Activated gamma-delta T cell treated with anti-CD3 and anti-CD28 coated beads, Interleukin-2, amount 50 U/mL, for 16 hours (primary cell): ENCODE results near the gene ADIRF.
"Not testable (repeated sequence)": the region's sequence is repeated elsewhere in the genome, so short reads cannot be mapped to it uniquely, and the experiment has no call there.

Source experiments
- DNase-seq: peaks from one replicate; pipeline ENCODE4 v3.0.0-alpha.2; 2020; ENCODE audit warnings: low read depth

Gene ADIRF

GRCh38 chr10:86960863-86961434 is 7.3 kb upstream of the ADIRF start:
- no peak for DNase-seq

DNA sequence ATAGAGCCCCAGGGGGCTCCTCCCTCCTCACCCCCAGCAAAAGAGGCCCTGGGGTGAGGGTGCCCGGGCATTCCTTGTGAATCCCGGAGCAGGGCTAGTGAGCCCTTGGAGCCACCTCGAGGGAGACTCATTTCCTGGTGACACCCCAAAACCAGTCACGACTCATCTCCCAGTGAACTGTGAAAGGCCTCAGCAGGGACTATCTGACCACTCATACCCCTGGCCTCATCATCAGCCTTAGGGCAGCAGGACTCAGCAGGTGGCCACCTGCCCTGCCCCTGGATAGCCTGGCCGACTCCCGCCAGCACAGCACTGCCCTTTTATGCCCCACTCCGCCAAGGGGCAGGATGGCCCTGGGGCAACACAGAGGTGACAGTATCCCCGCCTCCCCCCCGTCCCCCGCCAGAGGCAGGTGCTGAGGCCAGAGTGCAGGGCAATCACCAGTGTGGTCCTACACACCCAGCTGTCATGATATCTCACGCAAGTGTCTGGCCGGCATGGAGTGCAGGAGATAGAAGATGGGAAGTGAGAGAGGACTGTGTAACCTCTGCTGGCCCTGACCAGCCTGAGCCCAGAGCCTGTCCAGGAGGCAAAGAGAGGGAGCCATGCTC is 6.7 kb upstream of the ADIRF start:
- DNase-seq = no peak

- DNase-seq = no peak
Measured at GRCh38 chr10:86962136-86962980, 5.9 kb upstream of the ADIRF start.

- DNase-seq = no peak
Measured at GRCh38 chr10:86962981-86963310, 5.3 kb upstream of the ADIRF start.

GRCh38 chr10:86963341-86963919 is 4.9 kb upstream of the ADIRF start:
- no peak for DNase-seq

DNA sequence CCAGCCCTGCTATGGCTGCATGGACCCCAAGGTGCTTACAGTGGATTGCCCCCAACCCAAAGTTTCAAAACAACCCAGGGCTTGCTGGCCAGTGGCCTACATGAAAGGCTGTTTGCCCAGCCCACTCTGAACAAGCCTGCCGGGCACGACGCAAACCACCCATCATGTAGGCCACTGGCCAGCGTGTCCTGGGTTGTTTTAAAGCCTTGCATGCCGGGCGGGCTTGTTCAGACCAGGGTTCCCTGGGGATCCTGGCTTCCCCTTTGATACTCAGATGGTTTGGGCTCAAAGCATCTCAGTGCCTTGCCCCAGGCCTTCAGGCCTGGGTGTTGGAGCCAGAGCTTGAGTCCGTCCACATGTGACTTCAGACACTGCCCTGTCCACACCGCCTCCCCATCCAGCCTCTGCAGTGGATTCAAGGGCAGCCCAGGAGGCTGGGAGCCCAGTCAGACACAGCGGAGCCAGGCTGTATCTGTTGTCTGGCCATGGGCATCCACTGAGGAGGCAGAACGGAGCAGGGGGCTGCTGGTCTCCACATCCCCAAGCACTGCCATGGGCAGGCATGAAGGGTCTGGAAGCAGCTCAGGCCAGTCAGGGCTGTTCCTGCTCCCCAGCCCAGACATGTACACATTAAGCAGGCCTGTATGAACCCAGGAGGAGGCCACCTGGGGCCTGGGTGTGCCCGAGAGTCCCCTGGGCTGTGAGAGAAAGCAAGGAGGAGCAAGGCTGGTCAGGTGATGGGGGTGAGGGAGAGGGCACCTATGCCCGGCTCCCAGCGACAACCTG is 4.0 kb upstream of the ADIRF start:
- no peak for DNase-seq

- DNase-seq = no peak
Measured at GRCh38 chr10:86964847-86965190, 3.5 kb upstream of the ADIRF start.

DNA sequence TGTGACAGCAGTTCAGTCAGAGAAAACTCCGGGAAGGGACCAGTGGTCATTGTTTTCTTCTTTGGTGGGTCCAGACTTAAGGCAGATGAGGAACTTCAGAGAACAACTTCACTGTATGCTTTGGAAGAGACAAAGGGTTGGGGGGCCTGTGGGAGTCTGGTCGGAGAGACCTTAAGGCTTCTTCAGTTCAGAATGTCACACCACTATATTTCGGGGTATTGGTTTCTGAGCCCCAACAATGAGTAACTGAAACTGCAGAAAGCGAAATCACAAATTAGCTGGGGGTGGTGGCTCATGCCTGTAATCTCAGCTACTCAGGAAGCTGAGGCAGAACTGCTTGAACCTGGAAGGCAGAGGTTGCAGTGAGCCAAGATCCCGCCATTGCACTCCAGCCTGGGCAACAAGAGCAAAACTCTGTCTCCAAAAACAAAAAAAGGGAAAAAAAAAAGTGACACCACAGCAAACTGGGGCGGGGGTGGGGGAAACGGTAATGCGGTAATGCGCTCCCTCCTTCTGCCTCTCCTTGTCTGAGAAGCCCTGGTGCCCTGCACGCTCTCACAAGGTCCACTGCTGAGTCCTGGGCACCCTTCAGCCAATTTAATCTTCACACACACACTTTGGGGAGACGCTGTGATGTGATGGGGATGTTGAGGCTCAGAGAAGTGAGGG is 2.2 kb upstream of the ADIRF start:
- no peak for DNase-seq

DNA sequence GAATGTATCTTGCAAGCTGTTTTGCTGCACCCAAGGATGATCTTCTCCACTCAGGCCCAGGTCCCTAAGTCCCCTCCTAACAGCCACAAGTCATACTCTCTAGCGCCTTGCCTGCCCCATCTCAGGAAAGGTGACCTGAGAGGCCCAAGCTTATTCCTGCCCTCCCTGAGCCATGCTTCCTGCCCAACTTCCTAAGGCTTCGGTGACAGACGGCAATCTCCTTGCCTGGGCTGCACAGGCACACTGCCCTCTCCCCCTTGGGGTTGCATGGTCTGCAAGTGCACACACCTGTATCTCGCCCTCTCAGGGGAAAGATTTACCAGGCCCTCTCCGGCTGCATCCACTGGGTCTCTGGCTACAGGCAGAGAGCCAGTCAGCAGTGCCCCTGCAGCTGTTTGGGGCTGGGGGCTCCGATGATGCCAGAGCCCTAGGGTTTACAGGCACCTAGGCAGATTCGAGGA is 771 bp upstream of the ADIRF start:
- DNase-seq = no peak

DNA sequence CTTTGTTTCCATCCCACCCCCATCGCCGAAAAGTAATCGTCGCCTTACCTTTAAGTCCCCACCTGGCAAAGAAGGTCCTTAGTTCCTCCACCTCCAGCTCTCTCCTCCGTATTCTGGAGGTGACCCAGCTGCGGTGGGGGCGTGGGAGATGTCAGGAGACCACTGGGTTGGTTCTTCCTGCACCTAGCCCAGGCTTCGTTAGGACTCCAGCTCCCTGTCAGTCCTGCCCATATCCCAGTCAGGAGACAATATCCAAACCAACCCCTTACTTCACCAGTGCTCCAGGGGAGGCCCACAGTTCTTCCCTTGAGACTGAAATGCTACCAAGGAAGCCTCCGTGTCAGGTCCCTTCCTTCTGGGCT is 693 bp downstream of the ADIRF start:
- DNase-seq = no peak

DNA sequence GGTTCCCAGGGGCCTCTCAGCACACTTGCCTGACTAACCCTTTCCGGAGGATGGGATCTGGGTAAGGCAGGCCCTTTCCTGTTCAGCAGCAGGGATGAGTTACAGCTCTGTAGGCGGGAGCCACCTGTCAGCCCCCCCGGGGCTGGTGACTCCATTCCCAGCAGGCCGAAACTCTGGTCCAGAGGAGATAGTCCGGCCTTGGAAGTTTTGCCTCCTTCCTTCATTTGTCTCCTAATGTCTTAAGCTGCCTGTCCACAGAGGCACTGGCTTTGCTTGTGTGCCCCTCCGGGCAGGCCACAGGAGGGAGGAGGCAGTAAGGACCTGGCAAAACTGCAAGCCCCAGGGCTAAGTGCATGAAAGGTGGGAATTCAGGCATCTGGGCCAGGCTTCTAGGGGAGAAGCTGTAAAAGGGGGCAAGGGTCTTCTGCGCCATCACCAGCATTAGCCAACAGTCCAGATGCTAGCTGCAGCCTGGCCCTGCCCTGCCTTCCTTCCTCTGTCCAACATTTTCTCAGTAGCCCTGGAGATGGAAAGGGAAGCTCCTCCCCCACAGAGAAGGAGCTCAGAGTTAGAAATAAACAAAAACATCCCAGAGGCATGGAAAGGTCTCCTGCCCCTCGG is 1.2 kb downstream of the ADIRF start:
- DNase-seq = no peak

DNA sequence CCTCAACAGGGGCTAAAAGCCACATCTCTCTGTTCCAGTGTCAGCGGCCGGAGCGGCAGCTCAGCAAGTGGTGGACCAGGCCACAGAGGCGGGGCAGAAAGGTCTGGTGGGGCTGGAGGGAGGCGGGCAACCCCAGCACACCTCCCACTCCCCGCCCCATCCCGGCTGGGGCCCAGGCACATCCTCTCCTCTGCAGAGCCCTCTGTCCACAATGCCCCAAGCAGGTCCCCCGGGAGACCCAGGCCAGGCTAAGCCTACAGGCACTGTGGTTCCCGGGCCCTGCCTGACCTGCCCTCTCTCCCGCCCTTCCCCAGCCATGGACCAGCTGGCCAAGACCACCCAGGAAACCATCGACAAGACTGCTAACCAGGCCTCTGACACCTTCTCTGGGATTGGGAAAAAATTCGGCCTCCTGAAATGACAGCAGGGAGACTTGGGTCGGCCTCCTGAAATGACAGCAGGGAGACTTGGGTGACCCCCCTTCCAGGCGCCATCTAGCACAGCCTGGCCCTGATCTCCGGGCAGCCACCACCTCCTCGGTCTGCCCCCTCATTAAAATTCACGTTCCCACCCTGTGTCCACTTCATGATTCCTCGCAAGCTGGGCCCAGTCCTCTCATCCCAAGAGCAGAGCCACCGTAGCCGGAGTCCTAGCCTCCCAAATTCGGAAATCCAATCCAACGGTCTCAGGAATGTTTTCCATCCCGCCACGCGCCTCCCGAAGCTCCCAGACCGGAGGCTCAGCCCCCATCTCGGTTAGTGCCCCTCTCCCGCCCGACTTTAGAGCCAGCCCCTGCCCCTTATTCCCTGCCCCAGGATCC is 2.1 kb downstream of the ADIRF start:
- DNase-seq = no peak

GRCh38 chr10:86970982-86971231 is 2.6 kb downstream of the ADIRF start:
- DNase-seq = no peak

GRCh38 chr10:86971232-86971991 is 3.1 kb downstream of the ADIRF start:
- peak; percentile 72 for DNase-seq

DNA sequence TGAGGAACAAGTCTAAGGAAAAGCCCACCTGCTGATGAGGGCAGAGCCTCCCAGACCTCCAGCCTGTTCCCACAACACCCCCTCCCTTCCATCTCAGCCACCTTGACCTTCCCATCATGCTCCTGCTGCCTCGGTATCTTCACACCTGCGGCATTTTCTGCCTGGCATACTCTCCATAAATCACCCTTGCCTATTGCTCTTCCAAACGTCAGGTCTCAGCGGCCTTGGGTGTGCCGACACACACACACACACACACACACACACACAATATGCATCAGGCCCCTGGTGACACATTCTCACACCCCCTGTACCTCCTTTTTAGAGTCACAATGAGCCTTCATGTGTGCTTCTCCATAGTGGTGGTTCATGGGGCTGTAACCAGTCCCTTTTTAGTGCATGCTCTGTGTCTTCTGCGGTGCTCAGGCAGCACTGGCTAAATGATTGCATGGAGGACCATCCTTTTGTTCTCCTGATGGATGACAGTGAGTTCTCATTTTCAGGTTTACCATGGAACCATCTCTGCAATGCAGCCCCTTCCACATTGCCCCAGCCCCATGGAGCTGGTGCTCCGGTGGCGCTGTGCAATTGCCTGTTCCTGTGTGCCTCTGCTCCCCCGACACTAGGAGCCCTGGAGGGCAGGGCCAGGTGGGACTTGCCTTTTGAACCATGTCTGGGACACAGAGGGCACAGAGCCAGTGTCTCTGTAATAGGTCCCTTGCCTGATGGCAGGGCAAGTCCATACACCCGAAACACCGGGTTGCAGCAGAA is 4.5 kb downstream of the ADIRF start:
- DNase-seq = no peak

DNA sequence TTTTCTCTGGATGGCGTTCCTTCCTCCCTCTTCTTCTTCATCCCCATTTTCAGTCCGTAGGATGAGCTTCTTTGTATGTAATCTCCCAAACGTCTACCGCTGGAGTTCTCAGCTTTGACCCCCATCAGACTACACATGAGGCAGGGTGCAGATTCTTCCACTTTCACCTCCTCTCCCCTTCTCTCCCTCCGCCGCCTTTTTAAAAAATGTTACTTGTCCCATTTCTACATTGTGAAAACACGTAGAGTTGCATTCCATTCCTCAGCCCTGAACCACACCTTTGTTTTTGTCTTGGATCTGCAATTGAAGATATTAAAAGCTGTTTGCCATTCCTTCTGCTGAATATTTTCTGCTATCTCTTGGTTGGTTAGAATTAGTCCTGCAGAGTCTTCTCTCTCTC is 6.2 kb downstream of the ADIRF start:
- no peak for DNase-seq

DNA sequence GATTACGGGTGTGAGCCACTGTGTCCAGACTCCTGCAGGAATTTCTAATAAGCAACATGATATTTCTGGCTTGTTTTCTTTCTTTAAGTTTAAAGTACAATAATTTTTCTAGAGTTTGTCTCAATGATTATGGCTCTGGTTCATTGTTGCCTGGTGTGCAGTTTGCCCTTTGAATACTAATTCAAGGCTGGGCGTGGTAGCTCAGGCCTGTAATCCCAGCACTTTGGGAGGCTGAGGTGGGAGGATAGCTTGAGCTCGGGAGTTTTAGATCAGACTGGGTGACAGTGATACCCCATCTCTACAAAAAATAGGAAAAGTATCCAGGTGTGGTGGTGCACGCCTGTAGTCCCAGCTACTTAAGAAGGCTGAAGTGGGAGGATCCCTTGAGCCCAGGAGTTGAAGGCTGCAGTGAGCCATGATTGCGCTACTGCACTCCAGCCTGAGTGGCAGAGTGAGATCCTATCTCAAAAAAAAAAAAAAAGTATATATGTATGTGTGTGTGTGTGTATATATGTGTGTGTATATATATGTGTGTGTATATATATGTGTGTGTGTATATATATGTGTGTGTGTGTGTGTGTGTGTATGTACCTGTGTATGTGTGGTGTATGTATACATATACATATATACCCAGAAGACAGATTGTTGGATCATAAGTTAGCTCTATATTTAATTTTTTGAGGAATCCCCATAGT is 8.2 kb downstream of the ADIRF start:
- DNase-seq = no peak

- DNase-seq = not testable (repeated sequence)
Measured at GRCh38 chr10:86978457-86978856, 10.2 kb downstream of the ADIRF start.
